K562 (cell line): ENCODE measurements around the gene C6orf15. TPM values are rescaled to one million over a fixed set of nuclear protein-coding genes. Genes with fewer than 3 reads are reported as not detected.

ENCODE experiments used
- ATAC-seq: fragments of 200-7000 bp; cut with Tn5 transposase; 3 replicates; pipeline ENCODE4 v1.9.1; 2020; ENCODE audit warnings: moderate library complexity
- BruUV-seq: library from RNA; stranded (reverse); fragments of 400-500 nt; replicated peaks from 2 replicates; lab custom pipeline; 2021; lab: Mats Ljungman, UMichigan
- CTCF ChIA-PET: fragments of 300-600 bp; formaldehyde crosslinking; extraction: SDS; loops from one replicate; lab custom pipeline; 2021; ENCODE audit warnings: low intra/inter-chr PET ratio; lab: Yijun Ruan, JAX
- POLR2A ChIA-PET: fragments of 300-600, 350-650 bp; sonication (Branson Sonifier 250); formaldehyde crosslinking; extraction: SDS; loops from one replicate; lab custom pipeline; 2021; ENCODE audit warnings: antibody characterized with exemption, inconsistent platforms; lab: Yijun Ruan, JAX
- DNase-seq, 4 experiments: peaks; one replicate each; pipeline versions ENCODE4 v3.0.0 to v3.0.0-alpha.2; 2011 to 2018; ENCODE audit warnings: low spot score in 3 of 4, mixed read lengths in 3 of 4; ENCODE audit errors: extremely low read depth in 1 of 4
- FAIRE-seq: peaks from 2 replicates; lab custom pipeline; 2011; peaks lifted over from hg19 to GRCh38; lab: Jason Lieb, UNC
- H2AFZ ChIP-seq: 2 replicates; pipeline ENCODE4 v1.6.0; 2011; ENCODE audit warnings: low read depth, low read length, control low read depth, inconsistent platforms
- H3K27ac ChIP-seq: fragments of 200-600 bp; 3 replicates; pipeline ENCODE4 v1.8.0; 2011; ENCODE audit warnings: low read depth, mild to moderate bottlenecking, control low read depth, inconsistent platforms, low read length, moderate library complexity, mixed read lengths; ENCODE audit errors: extremely low read depth
- H3K27me3 ChIP-seq, 2 experiments: fragments of 300-600 bp in 1 of 2; 2 replicates in 1 of 2; 3 replicates in 1 of 2; pipeline versions ENCODE4 v1.6.0 to v1.8.0; 2011; ENCODE audit warnings: inconsistent platforms in 2 of 2, low read length in 2 of 2, mild to moderate bottlenecking in 1 of 2, mixed read lengths in 1 of 2, moderate library complexity in 1 of 2; ENCODE audit not compliant: control insufficient read depth in 2 of 2, insufficient read depth in 2 of 2
- H3K36me3 ChIP-seq: fragments of 300-600 bp; 3 replicates; pipeline ENCODE4 v1.8.0; 2011; ENCODE audit warnings: mild to moderate bottlenecking, low read length, inconsistent platforms; ENCODE audit not compliant: control insufficient read depth, insufficient read depth
- H3K4me1 ChIP-seq, 2 experiments: fragments of 200-600 bp in 1 of 2; replicated peaks in 1 of 2; 2 replicates in 1 of 2; 3 replicates in 1 of 2; pipeline versions ENCODE4 v1.5.1 to v1.8.0; 2011; ENCODE audit warnings: inconsistent platforms in 2 of 2, low read length in 2 of 2, mild to moderate bottlenecking in 1 of 2, mixed read lengths in 1 of 2, moderate library complexity in 1 of 2; ENCODE audit not compliant: control insufficient read depth in 2 of 2, insufficient read depth in 2 of 2
- H3K4me2 ChIP-seq: 2 replicates; pipeline ENCODE4 v1.6.1; 2011; ENCODE audit warnings: low read length, control low read depth, inconsistent platforms, mixed read lengths; ENCODE audit not compliant: insufficient read depth
- H3K4me3 ChIP-seq: fragments of 200-600 bp; sonication (generic), shearing (Covaris generic); 2 replicates; pipeline ENCODE4 v1.5.1; 2016; ENCODE audit warnings: control low read depth, inconsistent platforms
- H3K79me2 ChIP-seq: fragments of 200-600 bp; 3 replicates; pipeline ENCODE4 v1.8.0; 2011; ENCODE audit warnings: low read length, inconsistent platforms; ENCODE audit not compliant: control insufficient read depth, insufficient read depth
- H3K9ac ChIP-seq, 2 experiments: 2 replicates each; pipeline versions ENCODE4 v1.6.0 to v1.6.1; 2011; ENCODE audit warnings: low read depth in 2 of 2, low read length in 2 of 2, control low read depth in 1 of 2, inconsistent platforms in 1 of 2, mild to moderate bottlenecking in 1 of 2, mixed read lengths in 1 of 2; ENCODE audit not compliant: insufficient read depth in 1 of 2
- H3K9me1 ChIP-seq: one replicate; pipeline ENCODE4 v1.6.0; 2011; ENCODE audit warnings: inconsistent platforms, mild to moderate bottlenecking, low read length, moderate library complexity; ENCODE audit not compliant: control insufficient read depth, insufficient read depth
- H3K9me3 ChIP-seq: replicated peaks from 2 replicates; pipeline ENCODE4 v1.5.1; 2011; ENCODE audit warnings: low read depth, low read length, inconsistent platforms; ENCODE audit not compliant: control insufficient read depth, insufficient read depth
- H4K20me1 ChIP-seq: replicated peaks from 2 replicates; pipeline ENCODE4 v1.6.1; 2011; ENCODE audit warnings: low read length, inconsistent platforms, mixed read lengths; ENCODE audit not compliant: control insufficient read depth, insufficient read depth
- MTA1 ChIP-seq: fragments of 450-650 bp; IDR thresholded peaks from 2 replicates; pipeline ENCODE4 v1.6.1; 2017; ENCODE audit warnings: borderline replicate concordance
- RAD21 ChIP-seq, 2 experiments: fragments of 250-450 bp in 1 of 2; fragments of 450-650 bp in 1 of 2; sonication (Bioruptor Pico) in 1 of 2; formaldehyde crosslinking in 1 of 2; IDR thresholded peaks in 1 of 2; conservative IDR thresholded peaks in 1 of 2; 2 replicates each; pipeline versions ENCODE4 v1.4.0 to v1.8.0; 2020 to 2022; ENCODE audit warnings: mild to moderate bottlenecking in 2 of 2, moderate library complexity in 1 of 2
- WGBS: fragments of 100-300 bp; shearing (Covaris generic); methylation state at CpG from one replicate; pipeline ENCODE4 v1.1.6; 2016; ENCODE audit warnings: low coverage, mixed read lengths; ENCODE audit not compliant: insufficient coverage; ENCODE audit errors: missing lambda C conversion rate; 5-methylcytosine and 5-hydroxymethylcytosine counted together
- in situ Hi-C: fragments of 300-500 bp; cut with MboI; formaldehyde crosslinking; loops from 4 replicates; pipeline ENCODE4 v1.15.0; 2018; ENCODE audit warnings: inconsistent platforms, mixed read lengths
- intact Hi-C: fragments of 100-400 bp; cut with micrococcal nuclease; formaldehyde crosslinking; loops from 2 replicates; pipeline ENCODE4 v1.14.2; 2022
- polyA plus RNA-seq, 8 experiments: library from polyadenylated mRNA; depleted of rRNA in 4 of 8; stranded (reverse) in 5 of 8; unstranded in 3 of 8; fragments of >200 nt; fragmentation: Nextera tagmentation in 2 of 8; fragmentation: Illumina TruSeq in 1 of 8; extraction: Ambion mirVana in 2 of 8; extraction: Trizol in 1 of 8; gene quantifications; 2 replicates each; pipeline versions ENCODE4 v1.2.1 to v1.2.3, GENCODE V29; 2011 to 2014; ENCODE audit warnings: inconsistent platforms in 1 of 8, missing spikeins in 1 of 8
- total RNA-seq, 7 experiments: library from RNA; depleted of rRNA in 6 of 7; stranded (reverse); fragments of >200 nt in 6 of 7; fragmentation: Illumina TruSeq in 2 of 7; extraction: Trizol in 2 of 7; gene quantifications; 2 replicates each; pipeline versions ENCODE4 v1.2.1 to v1.2.3, GENCODE V29; 2011 to 2021; ENCODE audit warnings: low replicate concordance in 1 of 7
- TF ChIP-seq, protein P1 (sequence below): fragments of 450-650 bp; formaldehyde crosslinking; IDR thresholded peaks from 2 replicates; pipeline ENCODE4 v1.4.0; 2022; ENCODE audit warnings: missing genetic modification characterization

The C6orf15 gene
- total and polyA plus RNA-seq, 9 of the 15 experiments (the other 6 are each of a cell fraction or from before 2014, with no cell fraction given): not detected

DNA sequence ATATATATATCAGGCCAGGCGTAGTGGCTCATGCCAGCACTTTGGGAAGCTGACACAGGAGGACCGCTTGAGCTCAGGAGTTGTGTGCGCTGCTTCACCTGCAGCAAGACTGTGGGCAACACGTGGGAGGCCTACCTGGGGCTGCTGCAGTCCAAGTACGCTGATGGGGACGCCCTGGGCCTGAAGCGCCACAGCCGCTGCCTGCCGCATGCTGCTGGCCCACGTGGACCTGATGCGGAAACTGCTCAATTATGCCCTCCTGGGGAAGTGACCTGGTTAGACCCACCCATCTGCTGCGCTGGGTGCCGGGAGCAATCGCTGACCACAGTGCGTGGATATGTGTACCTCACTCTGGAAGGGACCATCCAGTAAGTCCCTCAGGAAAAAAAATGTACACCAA lies 28.3 kb upstream of the C6orf15 start:
- no peaks in the 10 kb centered on the region for H3K9me3 ChIP-seq
- intact Hi-C loops: no loop called here
- no TSS peak for BruUV-seq
- H3K4me3 ChIP-seq: no peak overlapping the region
- H3K4me1 ChIP-seq: peaks cover 3 to 13% of the 10 kb centered on the region in 2 experiments; a peak in 4 of 5 replicates
- 0 out of 4 replicates have a peak overlapping the region, but pooled peaks of 1 of the 2 experiments have one; percentile 26 for H3K9ac ChIP-seq
- H3K4me2 ChIP-seq: no peak overlapping the region
- peaks cover 3 to 5% of the 10 kb centered on the region in 2 experiments; a peak in 3 of 5 replicates for H3K27me3 ChIP-seq
- ChIA-PET CTCF (no interaction called here), POLR2A (interaction anchor here (0.6 to 1.6 kb wide), 2 partner anchors 10 to 41 kb away, joined by 3 to 4 read pairs; no protein-coding TSS in a partner anchor)
- in situ Hi-C loops: no loop called here
- H2AFZ ChIP-seq: no peak overlapping the region
- ATAC-seq (no peak), DNase-seq (no peak), FAIRE-seq (no peak)
- TF ChIP-seq RAD21 (CRISPR knock-in tag; conservative IDR thresholded peaks at IDR 0.05 in 1 of 2, IDR thresholded peaks at IDR 0.05 in 1 of 2): no peak
- TF ChIP-seq, protein P1, sequence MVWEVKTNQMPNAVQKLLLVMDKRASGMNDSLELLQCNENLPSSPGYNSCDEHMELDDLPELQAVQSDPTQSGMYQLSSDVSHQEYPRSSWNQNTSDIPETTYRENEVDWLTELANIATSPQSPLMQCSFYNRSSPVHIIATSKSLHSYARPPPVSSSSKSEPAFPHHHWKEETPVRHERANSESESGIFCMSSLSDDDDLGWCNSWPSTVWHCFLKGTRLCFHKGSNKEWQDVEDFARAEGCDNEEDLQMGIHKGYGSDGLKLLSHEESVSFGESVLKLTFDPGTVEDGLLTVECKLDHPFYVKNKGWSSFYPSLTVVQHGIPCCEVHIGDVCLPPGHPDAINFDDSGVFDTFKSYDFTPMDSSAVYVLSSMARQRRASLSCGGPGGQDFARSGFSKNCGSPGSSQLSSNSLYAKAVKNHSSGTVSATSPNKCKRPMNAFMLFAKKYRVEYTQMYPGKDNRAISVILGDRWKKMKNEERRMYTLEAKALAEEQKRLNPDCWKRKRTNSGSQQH (CRISPR knock-in tag): no peak
- no peak for TF ChIP-seq MTA1
- no peak overlapping the region for H3K27ac ChIP-seq
- H4K20me1 ChIP-seq: no peaks in the 10 kb centered on the region; the same call in 1 of the 2 replicates
- 60% methylated on average over 15 of the region's 15 CpGs for WGBS
- peaks cover 32% of the 10 kb centered on the region; the same call in 2 of the 3 replicates for H3K36me3 ChIP-seq
- H3K79me2 ChIP-seq: no peaks in the 10 kb centered on the region
- H3K9me1 ChIP-seq: no peaks in the 10 kb centered on the region
